SK-N-SH (cell line): Measurements from ENCODE around the gene LSG1. TPM values are rescaled to one million over a fixed set of nuclear protein-coding genes. Genes with fewer than 3 reads are reported as not detected.

Experiments used
- CTCF ChIA-PET: fragments of 300-600, 350-600 bp; formaldehyde crosslinking; extraction: SDS; loops from one replicate; lab custom pipeline; 2021; lab: Yijun Ruan, JAX
- POLR2A ChIA-PET: fragments of 350-600 bp; sonication (Branson Sonifier 250); formaldehyde crosslinking; extraction: SDS; loops from one replicate; lab custom pipeline; 2020; ENCODE audit warnings: antibody characterized with exemption, inconsistent platforms; lab: Yijun Ruan, JAX
- DNase-seq: peaks from one replicate; pipeline ENCODE4 v3.0.0; 2012
- H2AFZ ChIP-seq: fragments of 200-600 bp; sonication (generic); 2 replicates; pipeline ENCODE4 v1.8.1; 2016; ENCODE audit warnings: antibody characterized with exemption, mild to moderate bottlenecking, low read depth
- H3F3A ChIP-seq: fragments of 200-600 bp; sonication (generic); replicated peaks from 2 replicates; pipeline ENCODE3; 2016; ENCODE audit warnings: antibody characterized with exemption, mild to moderate bottlenecking; ENCODE audit not compliant: insufficient read depth
- H3K27ac ChIP-seq, 2 experiments: fragments of 200-500 bp in 1 of 2; fragments of 200-600 bp in 1 of 2; sonication (Bioruptor generic) in 1 of 2; sonication (generic), shearing (Covaris generic) in 1 of 2; 2 replicates each; pipeline versions ENCODE4 v1.5.1 to v1.6.1; 2014 to 2016; ENCODE audit warnings: low read depth in 2 of 2, inconsistent platforms in 1 of 2, low read length in 1 of 2, mild to moderate bottlenecking in 1 of 2, mixed read lengths in 1 of 2
- H3K27me3 ChIP-seq: fragments of 200-600 bp; sonication (generic), shearing (Covaris generic); 2 replicates; pipeline ENCODE4 v1.6.1; 2016; ENCODE audit warnings: mixed run types; ENCODE audit not compliant: insufficient read depth
- H3K36me3 ChIP-seq, 2 experiments: fragments of 200-500 bp in 1 of 2; fragments of 200-600 bp in 1 of 2; sonication (Bioruptor generic) in 1 of 2; sonication (generic) in 1 of 2; replicated peaks in 1 of 2; 2 replicates each; pipeline versions ENCODE3 to v1.5.1; 2014 to 2016; ENCODE audit warnings: low read length in 1 of 2, mild to moderate bottlenecking in 1 of 2; ENCODE audit not compliant: insufficient read depth in 2 of 2, control insufficient read depth in 1 of 2
- H3K4me1 ChIP-seq, 2 experiments: fragments of 200-500 bp in 1 of 2; fragments of 200-600 bp in 1 of 2; sonication (Bioruptor generic) in 1 of 2; sonication (generic), shearing (Covaris generic) in 1 of 2; 2 replicates each; pipeline versions ENCODE4 v1.5.1 to v1.6.1; 2014 to 2016; ENCODE audit warnings: low read depth in 1 of 2, low read length in 1 of 2, mixed run types in 1 of 2; ENCODE audit not compliant: insufficient read depth in 2 of 2, control insufficient read depth in 1 of 2
- H3K4me2 ChIP-seq: fragments of 200-600 bp; sonication (generic), shearing (Covaris generic); 2 replicates; pipeline ENCODE4 v1.6.1; 2017; ENCODE audit warnings: mixed run types
- H3K4me3 ChIP-seq, 2 experiments: fragments of 200-500 bp in 1 of 2; fragments of 200-600 bp in 1 of 2; sonication (Bioruptor generic) in 1 of 2; sonication (generic), shearing (Covaris generic) in 1 of 2; 2 replicates each; pipeline versions ENCODE4 v1.5.1 to v1.8.1; 2014 to 2016; ENCODE audit warnings: low read depth in 2 of 2, inconsistent platforms in 1 of 2, low read length in 1 of 2, mild to moderate bottlenecking in 1 of 2, mixed read lengths in 1 of 2, moderate library complexity in 1 of 2
- H3K79me2 ChIP-seq: fragments of 200-600 bp; sonication (generic); 2 replicates; pipeline ENCODE4 v1.8.1; 2017; ENCODE audit warnings: mild to moderate bottlenecking; ENCODE audit not compliant: insufficient read depth
- H3K9ac ChIP-seq: fragments of 200-600 bp; sonication (generic); 2 replicates; pipeline ENCODE4 v1.6.1; 2017; ENCODE audit warnings: mixed run types
- H3K9me2 ChIP-seq: fragments of 200-600 bp; sonication (generic); 2 replicates; pipeline ENCODE4 v1.6.1; 2017; ENCODE audit warnings: mixed run types
- H3K9me3 ChIP-seq: fragments of 200-600 bp; sonication (generic); 2 replicates; pipeline ENCODE4 v1.6.1; 2017; ENCODE audit warnings: mixed run types, mild to moderate bottlenecking, moderate library complexity
- H4K20me1 ChIP-seq: fragments of 200-600 bp; sonication (generic); 2 replicates; pipeline ENCODE4 v1.6.1; 2017; ENCODE audit warnings: mild to moderate bottlenecking, mixed run types; ENCODE audit not compliant: insufficient read depth
- CHD2 ChIP-seq: fragments of 150-350 bp; IDR thresholded peaks from 2 replicates; pipeline ENCODE4 v1.6.1; 2018; ENCODE audit warnings: low read length; ENCODE audit not compliant: partially characterized antibody
- ELF1 ChIP-seq: IDR thresholded peaks from 2 replicates; pipeline ENCODE4 v1.4.0; 2012
- EP300 ChIP-seq, 2 experiments: IDR thresholded peaks; 2 replicates each; pipeline versions ENCODE4 v1.4.0 to v1.6.1; 2012; ENCODE audit warnings: borderline replicate concordance in 1 of 2, low read depth in 1 of 2, low read length in 1 of 2
- EZH2phosphoT487 ChIP-seq: fragments of 200-600 bp; sonication (generic); IDR thresholded peaks from 2 replicates; pipeline ENCODE4 v1.6.1; 2017; ENCODE audit warnings: low read depth, mixed run types, mild to moderate bottlenecking, antibody characterized with exemption, moderate library complexity, borderline replicate concordance
- FOXJ3 ChIP-seq: sonication (generic); formaldehyde crosslinking; IDR thresholded peaks from 2 replicates; pipeline ENCODE4 v1.5.1; 2020; ENCODE audit warnings: mild to moderate bottlenecking, missing genetic modification reagents
- GATA2 ChIP-seq: sonication (generic); formaldehyde crosslinking; IDR thresholded peaks from 2 replicates; pipeline ENCODE4 v1.5.0; 2020; ENCODE audit warnings: mild to moderate bottlenecking, missing genetic modification reagents
- JUND ChIP-seq: IDR thresholded peaks from 2 replicates; pipeline ENCODE4 v1.4.0; 2012
- MEF2A ChIP-seq: IDR thresholded peaks from 2 replicates; pipeline ENCODE4 v1.4.0; 2012; ENCODE audit warnings: low read depth, borderline replicate concordance
- NRF1 ChIP-seq: IDR thresholded peaks from 2 replicates; pipeline ENCODE4 v1.6.1; 2012; ENCODE audit warnings: low read depth, mild to moderate bottlenecking, low read length
- POLR2AphosphoS5 ChIP-seq: IDR thresholded peaks from 2 replicates; pipeline ENCODE4 v1.6.1; 2012; ENCODE audit warnings: low read depth, low read length
- RAD21 ChIP-seq: IDR thresholded peaks from 2 replicates; pipeline ENCODE4 v1.6.1; 2012; ENCODE audit warnings: mild to moderate bottlenecking, low read length
- SIN3A ChIP-seq: IDR thresholded peaks from 2 replicates; pipeline ENCODE4 v1.6.1; 2012; ENCODE audit warnings: low read depth, mild to moderate bottlenecking, low read length, moderate library complexity, borderline replicate concordance
- TAF1 ChIP-seq: IDR thresholded peaks from 2 replicates; pipeline ENCODE4 v1.6.1; 2012; ENCODE audit warnings: low read depth, mild to moderate bottlenecking, low read length, moderate library complexity, borderline replicate concordance
- TCF12 ChIP-seq: IDR thresholded peaks from 2 replicates; pipeline ENCODE4 v1.4.0; 2012
- USF1 ChIP-seq: IDR thresholded peaks from 2 replicates; pipeline ENCODE4 v1.4.0; 2012; ENCODE audit warnings: low read depth, borderline replicate concordance
- ZBTB33 ChIP-seq: IDR thresholded peaks from 2 replicates; pipeline ENCODE4 v1.4.0; 2012; ENCODE audit warnings: low read depth, borderline replicate concordance
- WGBS: methylation state at CpG from one replicate; pipeline ENCODE4 v1.1.6; 2017; ENCODE audit warnings: low lambda C conversion rate; 5-methylcytosine and 5-hydroxymethylcytosine counted together
- polyA plus RNA-seq, 3 experiments: library from polyadenylated mRNA; depleted of rRNA; stranded (reverse); fragments of >200 nt; gene quantifications; 2 replicates each; pipeline ENCODE4 v1.2.3, GENCODE V29; 2012
- TF ChIP-seq, protein P1 (sequence below): fragments of 150-350 bp; IDR thresholded peaks from 2 replicates; pipeline ENCODE4 v1.6.1; 2016; ENCODE audit warnings: mild to moderate bottlenecking, low read depth, low read length
- TF ChIP-seq, protein P2 (sequence below): IDR thresholded peaks from 2 replicates; pipeline ENCODE4 v1.4.0; 2012; ENCODE audit warnings: low read depth

Gene LSG1
- polyA plus RNA-seq, 1 of the 3 experiments (the other 2 are of a cell fraction) = 35.1 TPM

- Histone ChIP-seq H3K36me3 (no peaks in the 10 kb centered on the region), H3K4me3 (no peak overlapping the region), H4K20me1 (peaks cover 12% of the 10 kb centered on the region), H3K4me1 (peaks cover 10 to 12% of the 10 kb centered on the region in 2 experiments; a peak in 3 of 4 replicates), H3K27ac (no peak overlapping the region), H3K9me3 (no peaks in the 10 kb centered on the region), H3K79me2 (peaks cover 18% of the 10 kb centered on the region), H3K4me2 (no peak overlapping the region), H3K9ac (no peak overlapping the region), H3K27me3 (no peaks in the 10 kb centered on the region), H3K9me2 (no peaks in the 10 kb centered on the region), H3F3A (no peaks in the 10 kb centered on the region), H2AFZ (no peak overlapping the region)
- CTCF ChIA-PET = interaction anchor here (4.8 to 5.9 kb wide), 2 partner anchors 8 to 595 kb away, joined by 45 to 69 read pairs; partner anchors contain the start of gene XXYLT1
- TF ChIP-seq CHD2 (no peak), SIN3A (no peak), MEF2A (no peak), RAD21 (no peak), ELF1 (no peak), TCF12 (no peak), ZBTB33 (no peak), USF1 (no peak), TAF1 (no peak), FOXJ3 (no peak), GATA2 (CRISPR knock-in tag) (no peak)
- TF ChIP-seq, protein P1, sequence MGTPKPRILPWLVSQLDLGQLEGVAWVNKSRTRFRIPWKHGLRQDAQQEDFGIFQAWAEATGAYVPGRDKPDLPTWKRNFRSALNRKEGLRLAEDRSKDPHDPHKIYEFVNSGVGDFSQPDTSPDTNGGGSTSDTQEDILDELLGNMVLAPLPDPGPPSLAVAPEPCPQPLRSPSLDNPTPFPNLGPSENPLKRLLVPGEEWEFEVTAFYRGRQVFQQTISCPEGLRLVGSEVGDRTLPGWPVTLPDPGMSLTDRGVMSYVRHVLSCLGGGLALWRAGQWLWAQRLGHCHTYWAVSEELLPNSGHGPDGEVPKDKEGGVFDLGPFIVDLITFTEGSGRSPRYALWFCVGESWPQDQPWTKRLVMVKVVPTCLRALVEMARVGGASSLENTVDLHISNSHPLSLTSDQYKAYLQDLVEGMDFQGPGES = no peak
- DNase-seq = no peak
- POLR2A ChIA-PET = no interaction called here
- 31% methylated on average over 8 of the region's 12 CpGs for WGBS
Observed at GRCh38 chr3:194675081-194675640, 3.2 kb upstream of the LSG1 start.

- H3K4me2 ChIP-seq = no peak overlapping the region
- H3K9ac ChIP-seq = no peak overlapping the region
- no peak overlapping the region for H3K4me3 ChIP-seq
- ChIA-PET POLR2A (interaction anchor here (2.4 kb wide), 1 partner anchor 13 kb away, joined by 8 read pairs; the partner anchor contains the start of gene FAM43A), CTCF (interaction anchor here (1.2 to 5.9 kb wide), 6 partner anchors 9 to 596 kb away, joined by 3 to 69 read pairs (median 18); partner anchors contain the start of gene XXYLT1)
- no peaks in the 10 kb centered on the region for H3F3A ChIP-seq
- H3K79me2 ChIP-seq = peaks cover 32% of the 10 kb centered on the region
- no peak for DNase-seq
- H3K36me3 ChIP-seq = peaks cover 6 to 7% of the 10 kb centered on the region in 2 experiments
- no peaks in the 10 kb centered on the region for H3K9me3 ChIP-seq
- H3K27ac ChIP-seq = no peak overlapping the region
- H4K20me1 ChIP-seq = peaks cover 15% of the 10 kb centered on the region
- TF ChIP-seq ELF1 = no peak
- no peak for TF ChIP-seq EP300 (IDR thresholded peaks at IDR 0.05; ENCODE audit: borderline replicate concordance in 1 of 2, low read depth in 1 of 2, low read length in 1 of 2)
- TF ChIP-seq, protein P2, sequence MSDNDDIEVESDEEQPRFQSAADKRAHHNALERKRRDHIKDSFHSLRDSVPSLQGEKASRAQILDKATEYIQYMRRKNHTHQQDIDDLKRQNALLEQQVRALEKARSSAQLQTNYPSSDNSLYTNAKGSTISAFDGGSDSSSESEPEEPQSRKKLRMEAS = no peak
- TF ChIP-seq POLR2AphosphoS5 = no peak
- no peak for TF ChIP-seq EZH2phosphoT487
- no peak for TF ChIP-seq CHD2
- no peak for TF ChIP-seq NRF1
- no peak for TF ChIP-seq RAD21
- no peak for TF ChIP-seq TCF12
- TF ChIP-seq MEF2A = no peak
- no peak for TF ChIP-seq JUND
- H3K9me2 ChIP-seq = no peaks in the 10 kb centered on the region
- 50% methylated on average over 2 of the region's 3 CpGs for WGBS
- no peaks in the 10 kb centered on the region for H3K27me3 ChIP-seq
- peaks cover 10 to 12% of the 10 kb centered on the region in 2 experiments; a peak in 3 of 4 replicates for H3K4me1 ChIP-seq
- no peak overlapping the region for H2AFZ ChIP-seq
Observed at GRCh38 chr3:194673761-194674160, 1.8 kb upstream of the LSG1 start.
